NCI-H774 (cell line): ENCODE results near the gene SGCA.

Experiments
- DNase-seq: peaks from one replicate; lab custom pipeline; 2025; lab: John Stamatoyannopoulos, UW

SGCA gene

DNA sequence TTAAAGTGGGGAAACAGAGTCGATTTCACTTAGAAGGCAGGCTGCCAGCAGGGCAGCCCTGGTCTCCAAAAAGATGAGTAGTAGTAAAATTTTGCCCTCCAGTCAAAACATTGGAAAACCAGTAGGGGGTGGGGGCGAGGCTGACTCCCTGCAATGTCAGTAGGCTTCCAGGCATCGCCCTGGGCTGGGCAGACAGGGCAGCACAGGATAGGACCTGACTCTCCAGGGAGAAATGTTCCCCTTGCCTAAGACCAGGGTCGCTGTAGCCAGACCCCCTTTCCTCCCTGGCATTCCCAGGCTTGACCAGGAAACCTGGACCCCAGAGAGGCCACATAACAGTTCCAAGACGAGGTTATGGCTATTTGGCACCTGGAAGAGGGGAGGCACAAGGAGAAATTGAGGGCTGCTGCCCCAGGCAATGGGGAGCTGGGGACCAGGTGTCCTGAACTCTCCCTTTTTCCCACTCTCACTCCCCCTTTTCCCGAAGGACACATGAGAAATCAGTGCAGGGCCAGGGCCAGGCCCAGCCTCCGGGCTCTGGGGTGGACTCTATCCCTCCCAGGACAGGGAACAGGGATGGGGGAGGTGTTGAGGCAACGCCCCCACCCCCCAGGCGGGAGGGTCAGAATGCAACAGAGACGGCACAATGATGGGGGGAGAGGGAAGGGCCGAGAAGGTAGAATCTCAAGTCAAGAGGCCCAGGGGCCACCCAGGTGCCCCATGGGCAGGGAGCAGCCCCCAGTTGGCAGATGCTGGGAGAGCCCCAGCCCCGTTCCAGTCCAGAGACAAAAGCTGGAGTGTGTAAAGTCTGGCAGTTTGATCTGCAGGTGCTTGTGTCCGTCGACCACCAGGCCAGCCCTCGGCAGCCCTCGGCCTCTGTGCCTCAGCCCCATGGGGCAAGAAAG lies 31.3 kb upstream of the SGCA start:
- no peak for DNase-seq

DNA sequence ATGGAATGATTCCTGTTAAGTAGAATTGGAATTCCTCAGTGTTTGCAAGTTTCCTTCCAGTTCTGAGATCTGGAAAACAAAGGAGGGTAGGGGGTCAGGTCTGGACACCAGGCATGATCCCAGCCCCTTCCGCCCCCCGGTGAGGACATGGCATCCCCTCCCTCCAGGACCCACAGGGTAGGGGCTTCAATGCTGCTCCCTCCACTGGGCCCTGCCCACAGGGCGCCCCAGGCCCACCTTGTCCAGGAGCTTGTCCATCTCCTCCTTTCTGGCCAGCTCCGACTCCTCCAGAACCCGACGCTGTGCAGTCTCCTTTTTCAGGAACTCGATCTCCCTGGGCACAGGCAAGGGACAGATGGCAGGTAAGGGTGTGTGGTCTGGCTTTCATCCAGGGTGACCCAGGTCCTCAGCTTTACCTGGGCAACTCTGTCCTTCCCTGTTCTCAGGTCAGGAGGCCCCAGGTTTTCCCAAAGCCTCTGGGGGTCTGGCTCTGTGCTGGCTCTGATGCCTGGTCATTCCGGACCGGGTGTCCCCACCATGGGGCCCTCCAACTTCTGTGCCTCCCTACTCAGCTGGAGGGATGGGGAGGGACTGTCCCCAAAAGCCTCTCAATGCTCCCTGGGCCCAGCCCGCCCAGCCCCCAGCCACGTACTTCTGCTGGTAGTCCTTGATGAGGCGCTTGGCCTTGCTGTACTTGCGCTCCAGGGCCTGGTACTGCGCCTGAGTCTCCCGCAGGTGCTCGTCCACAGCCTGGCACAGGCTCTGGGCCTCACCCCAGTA lies 30.3 kb upstream of the SGCA start:
- no peak for DNase-seq

DNA sequence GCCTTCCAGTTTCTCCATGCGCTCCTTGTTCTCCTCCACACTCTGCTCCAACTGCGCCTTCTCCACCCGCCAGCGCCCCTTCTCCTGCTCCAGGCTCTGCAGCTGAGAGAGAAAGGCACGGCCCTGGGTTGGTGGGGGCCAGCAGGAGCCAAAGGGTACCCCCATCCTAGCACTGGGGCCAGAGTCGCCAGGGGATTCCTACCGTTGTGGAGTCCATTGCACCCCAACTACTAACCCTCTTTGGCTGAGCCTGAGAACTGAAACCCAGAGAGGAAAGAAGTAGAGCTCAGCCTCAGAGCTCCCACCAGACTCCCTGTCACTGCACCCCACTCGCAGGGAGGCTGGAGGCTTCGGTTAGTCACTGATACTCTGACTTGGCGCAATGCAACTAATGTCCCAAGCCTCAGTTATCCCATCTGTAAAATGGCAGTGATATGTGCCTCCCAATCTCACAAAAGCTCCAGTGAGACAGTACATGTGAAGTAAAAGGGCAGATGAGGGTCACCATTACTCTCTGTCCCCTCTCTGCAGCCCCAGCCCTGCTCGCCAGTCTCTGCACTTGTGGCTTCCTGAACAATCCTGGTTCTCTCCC lies 29.6 kb upstream of the SGCA start:
- DNase-seq = no peak

DNA sequence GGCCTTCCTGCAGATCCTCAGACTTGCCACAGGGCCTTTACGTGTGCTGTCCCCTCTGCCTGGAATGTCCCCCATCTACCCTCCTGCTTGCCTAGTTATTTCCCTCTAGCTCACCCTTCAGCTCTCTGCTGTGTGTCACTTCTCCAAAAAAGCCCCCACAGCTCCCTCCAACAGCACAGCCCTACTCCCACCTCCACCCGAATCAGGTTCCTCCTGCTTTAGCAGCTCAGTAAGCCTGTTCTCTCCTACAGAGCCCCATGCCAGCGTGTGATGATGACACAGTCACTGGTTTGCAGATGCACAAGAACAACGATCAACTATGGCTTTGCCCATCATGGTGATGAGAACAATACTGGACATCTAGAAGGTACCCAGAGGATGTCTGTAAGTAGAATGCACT lies 28.8 kb upstream of the SGCA start:
- no peak for DNase-seq

DNA sequence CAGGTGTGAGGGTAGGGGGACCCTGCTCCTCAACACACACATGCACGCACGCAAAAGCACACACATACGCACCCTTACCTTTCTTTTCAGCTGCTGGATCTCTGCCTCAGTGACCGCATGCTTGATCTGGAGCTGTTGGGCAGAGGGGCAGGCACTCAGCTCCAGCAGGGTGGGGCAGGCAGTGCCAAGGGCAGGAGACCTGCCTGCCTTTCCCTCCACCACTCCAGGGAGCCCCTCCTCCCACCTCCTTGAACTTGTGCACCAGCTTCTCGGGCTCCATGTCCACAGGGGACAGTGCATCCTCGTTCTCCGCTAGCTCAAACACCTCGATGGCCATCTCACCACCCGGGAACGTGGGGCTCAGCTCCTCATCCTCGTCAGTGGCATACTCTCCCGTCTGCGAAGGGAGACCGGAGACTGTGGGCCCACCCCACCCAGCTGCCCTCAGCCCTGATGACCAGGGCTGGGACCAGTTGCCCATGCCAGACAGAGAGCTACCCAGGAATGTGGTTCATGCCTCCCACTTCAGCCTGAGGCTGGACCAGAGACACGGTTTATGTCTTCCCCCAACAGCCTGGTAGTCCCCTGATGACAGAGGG lies 26.5 kb upstream of the SGCA start:
- no peak for DNase-seq

DNA sequence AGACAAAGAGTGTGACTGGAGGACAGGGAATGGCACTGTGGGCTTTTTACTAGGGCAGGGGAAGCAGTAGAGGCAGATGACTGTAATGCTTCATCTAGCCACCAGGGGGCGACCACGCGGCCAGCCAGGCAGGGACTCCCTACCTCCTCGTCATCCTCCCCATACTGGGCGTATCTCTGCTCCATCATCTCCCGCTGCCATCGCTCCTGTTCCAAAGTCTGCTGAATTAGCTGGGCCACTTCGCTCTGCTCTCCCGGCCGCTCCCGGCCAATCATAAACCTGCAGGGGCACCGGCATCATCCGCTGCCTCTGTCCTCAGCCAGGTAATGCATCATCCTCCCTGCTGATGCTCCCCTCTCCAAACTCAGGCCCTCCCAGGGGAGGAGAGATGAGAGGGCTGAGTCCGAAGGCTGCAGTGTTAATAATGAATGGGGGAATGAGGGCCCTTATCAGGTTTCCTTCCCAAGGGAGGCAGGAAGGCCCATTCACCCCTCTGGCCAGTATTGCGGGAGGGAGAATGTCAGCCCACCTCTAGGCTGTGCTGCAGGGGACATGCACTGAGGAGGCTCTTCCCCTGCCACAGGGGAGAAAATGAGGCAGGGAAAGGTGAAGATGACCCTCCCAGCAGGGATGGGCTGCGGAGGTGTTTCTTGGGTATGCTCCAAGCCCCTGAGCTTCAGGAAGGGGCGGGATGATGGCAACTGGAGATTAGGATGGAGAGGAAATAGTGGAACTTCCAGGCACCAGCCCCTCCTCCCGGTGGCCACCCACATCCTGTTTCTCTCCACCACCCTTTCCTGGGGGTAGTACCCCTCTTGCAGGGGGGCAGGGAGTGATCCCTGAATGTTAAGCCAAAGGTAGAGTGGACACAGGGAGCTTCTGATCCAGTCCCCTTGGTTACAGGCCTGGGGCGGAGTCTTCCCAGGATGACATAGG lies 25.6 kb upstream of the SGCA start:
- DNase-seq = no peak

DNA sequence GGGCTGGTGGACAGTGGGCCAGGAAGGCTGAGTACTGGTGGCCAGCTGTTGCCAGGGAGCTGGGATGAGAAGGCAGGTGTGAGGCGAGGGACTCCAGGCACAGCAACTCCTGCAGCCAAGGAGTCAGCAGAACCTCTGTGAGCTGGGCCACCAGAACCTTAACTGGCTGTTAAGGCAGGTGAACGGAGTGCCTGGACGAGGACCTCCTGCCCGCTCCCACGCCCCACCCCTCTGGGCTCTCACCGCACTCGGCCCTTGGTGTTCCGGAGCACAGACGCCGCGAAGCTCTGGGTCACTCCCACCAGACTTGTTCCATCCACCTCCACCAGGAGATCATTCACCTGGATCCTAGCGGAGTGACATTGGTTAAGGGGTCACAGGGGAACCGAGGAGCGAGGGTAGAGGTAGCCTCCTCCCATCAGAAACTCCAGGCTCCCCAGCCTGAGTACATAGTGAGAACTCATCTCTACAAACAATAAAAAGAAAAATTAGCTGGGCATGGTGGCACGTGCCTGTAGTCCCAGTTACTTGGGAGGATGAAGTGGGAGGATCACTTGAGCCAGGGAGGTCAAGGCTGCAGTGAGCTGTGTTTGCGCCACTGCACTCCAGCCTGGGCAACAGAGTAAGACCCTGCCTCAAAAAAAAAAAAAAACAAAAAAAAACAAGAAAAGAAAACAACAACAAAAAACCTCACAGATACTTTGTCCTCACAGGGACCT lies 24.6 kb upstream of the SGCA start:
- no peak for DNase-seq

DNA sequence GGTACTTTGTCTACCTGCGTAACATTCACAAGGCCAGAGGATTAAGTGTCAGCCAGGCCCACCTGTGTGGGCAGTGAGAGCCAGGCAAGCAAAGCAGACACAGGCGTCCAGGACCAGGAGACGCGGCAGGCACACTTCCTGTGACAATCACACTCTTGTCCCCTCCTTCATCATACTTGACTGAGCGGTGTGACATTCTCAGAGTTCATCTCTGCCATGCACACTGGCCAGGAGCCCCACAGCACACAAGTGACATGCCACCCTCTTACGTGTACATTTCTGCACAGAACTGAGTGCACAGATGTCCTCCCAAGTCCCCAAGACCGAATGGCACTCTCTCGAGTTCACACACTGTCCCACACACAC lies 24.1 kb upstream of the SGCA start:
- no peak for DNase-seq

DNA sequence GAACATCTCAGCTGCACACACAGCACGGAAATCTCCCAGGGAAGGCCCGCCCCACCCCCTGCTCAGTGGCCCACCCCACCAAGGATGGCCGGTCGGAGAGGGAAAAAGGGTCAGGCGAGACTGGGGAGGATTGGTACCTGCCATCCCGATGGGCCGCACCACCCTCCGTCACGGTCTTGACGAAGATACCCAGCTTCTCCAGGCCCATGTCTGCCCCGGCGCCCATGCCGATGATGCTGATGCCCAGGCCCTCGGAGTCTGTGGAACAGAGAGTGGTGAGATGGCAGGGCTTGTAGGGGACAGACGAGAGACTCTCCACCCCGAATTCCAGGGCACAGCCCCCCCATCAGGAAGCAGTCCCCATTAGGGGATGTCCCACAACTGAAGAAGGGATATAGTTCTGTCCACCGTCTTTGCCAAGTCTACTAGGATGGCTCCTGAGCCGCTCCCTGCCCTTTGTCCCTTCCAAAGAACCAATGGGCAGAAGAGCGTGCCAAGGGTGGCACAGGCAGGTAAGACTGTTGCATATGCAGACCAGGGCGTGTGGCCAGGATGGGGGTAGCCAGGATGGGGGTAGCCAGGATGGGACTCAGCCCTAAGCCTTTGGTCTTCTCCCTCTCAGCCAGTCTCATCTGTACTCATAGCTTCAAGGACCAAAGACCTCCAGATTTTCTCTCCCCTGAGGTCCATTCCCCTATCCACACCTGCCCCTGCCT lies 22.2 kb upstream of the SGCA start:
- no peak for DNase-seq

DNA sequence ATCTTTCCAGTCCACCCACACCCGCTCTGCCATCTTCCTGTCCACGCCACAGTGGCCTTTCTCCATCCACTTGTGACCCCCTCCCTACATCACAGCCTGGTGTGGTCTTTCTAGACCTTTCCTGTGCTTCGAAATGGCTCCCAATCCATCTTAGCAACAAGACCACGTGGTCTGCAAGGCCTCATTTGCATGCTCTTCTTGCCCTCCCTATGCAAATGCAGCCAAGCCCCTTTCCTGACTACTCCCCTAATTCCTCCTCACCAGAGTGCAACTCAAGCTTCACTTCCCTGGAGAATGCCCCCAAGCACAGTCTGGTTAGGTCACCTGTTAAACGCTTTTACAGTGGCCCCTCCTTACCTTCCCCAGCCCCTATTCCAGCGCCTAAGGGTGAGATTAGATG lies 21.4 kb upstream of the SGCA start:
- no peak for DNase-seq

DNA sequence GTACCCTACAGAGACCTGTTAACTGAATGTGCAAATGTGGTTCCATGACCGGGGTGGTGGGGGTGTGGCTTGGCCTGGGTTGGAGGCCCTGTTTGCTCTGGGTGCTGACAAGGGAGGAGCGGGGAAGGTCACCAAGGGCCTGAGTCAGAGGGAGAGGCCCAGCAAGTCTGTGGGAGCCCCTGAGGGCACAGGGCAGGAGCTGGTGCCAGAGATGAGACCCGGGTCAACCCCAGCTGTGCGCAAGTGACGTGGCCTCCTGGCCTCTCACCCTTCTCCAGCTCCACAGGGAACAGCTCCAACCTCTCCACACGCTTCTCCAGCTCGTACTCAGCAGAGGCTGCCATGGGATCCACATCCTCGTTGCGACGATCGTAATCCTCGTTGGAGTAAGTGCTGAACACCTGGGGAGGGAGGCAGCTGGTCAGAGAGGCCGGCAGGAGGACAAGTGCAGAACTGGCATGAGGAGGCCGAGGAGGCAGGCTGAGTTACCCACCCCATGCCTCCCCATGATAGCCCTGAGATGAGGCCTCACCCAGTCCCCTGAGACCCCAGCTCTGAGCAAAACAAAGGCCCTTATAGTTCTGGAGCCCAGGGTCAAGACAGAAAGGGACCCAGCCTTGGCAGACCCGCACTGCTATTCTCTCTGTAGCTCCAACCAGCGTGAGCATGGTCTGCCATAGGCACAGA lies 20.8 kb upstream of the SGCA start:
- no peak for DNase-seq

DNA sequence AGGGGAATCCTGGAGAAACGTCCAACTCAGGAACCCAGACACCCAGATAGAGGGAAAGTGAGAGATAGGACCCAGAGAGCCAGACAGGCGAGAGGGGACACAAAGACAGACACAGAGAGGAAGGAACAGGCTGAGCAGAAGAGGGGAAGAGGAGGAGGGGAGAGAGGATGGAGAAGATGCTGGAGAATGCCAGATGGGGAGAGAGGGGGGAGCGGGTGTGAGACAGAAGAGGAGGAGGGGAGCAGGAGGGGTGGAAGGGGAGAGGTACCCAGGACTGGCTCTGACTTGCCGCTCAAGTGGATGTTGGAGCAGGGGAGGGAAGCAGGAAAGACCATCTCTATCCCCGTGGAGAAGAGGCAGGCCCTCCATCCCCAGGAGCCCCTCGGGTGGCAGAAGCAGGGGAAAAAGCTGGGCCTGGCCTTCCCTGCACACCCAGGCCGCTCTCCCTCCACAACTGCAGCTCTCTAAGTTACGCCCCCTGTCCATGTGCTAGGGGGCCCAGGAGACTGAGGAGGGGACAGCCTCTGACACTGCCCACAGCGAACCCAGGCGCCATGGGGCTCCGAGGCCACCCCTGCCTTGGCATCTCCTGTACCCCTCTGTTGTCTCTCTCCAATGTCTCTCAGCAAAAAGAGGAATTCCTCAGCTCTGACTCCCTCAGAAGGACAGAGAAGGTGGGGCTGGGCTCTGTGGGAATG lies 20.1 kb upstream of the SGCA start:
- no peak for DNase-seq

DNA sequence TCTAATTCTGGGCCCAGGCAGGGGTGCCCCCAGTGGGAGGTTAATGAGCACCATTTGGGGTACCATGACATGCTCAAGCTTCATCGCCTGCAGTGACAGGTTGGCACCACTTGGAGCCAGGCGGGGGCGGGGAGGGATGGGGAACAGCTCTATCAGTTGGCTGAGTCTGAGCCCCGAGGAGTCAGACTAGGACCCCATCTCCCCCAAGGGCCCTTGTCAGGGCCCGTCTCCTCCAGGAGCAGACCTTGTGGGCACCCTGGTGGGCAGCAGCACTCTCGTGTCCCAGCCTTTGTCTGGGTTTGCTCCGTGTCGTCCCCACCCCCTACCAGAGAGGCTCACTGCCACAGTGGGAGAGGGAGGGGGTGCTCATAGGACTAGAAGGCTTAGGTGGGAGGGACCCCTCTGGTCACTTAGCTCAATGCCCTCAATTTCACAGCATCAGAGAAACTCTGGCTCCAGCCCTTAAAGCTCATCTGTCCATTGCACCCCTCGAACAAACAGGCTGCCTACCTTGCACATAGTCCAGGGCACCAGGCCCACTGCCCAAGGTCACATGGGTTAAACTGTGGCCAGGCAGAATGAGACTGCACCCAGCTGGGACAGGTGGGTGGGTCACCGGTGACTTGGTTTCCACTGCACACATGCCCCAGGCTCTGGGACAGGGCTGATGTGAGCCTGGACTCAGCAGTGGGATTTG lies 19.4 kb upstream of the SGCA start:
- DNase-seq = no peak

DNA sequence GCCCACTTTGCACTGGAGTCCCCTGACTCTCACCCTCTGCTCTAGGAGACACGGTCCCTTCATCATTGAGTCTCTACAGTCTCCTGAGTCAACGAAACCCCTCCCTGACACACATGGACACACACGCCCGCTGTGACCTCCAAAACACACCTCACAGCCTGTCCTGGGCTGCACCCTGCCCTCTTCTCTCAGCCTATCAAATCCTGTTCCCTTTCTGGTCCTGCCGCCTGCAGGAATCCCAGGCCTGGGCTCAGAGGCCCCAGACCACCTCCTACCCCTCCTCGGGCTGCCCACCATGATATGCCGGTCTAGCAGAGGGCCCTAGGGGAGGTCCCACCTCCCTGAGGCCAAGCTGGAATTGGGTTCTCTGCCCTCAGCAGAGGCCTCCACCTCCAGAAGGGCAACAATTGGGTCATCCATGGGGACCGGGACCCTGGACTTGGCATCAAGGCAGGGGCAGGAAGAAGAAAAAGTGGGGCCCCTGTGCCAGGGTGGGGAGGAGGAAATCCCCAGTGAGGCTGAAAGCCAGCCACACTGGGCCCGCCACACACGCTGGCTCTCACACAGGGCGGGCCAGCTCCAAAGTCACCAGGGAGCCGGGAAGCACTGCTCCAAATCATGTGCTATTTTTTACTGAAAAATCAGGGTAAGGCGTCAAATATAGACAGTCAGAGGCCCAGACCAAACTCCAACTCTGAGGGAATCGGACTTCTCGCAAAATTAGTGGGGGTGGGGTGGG lies 18.7 kb upstream of the SGCA start:
- DNase-seq = no peak

DNA sequence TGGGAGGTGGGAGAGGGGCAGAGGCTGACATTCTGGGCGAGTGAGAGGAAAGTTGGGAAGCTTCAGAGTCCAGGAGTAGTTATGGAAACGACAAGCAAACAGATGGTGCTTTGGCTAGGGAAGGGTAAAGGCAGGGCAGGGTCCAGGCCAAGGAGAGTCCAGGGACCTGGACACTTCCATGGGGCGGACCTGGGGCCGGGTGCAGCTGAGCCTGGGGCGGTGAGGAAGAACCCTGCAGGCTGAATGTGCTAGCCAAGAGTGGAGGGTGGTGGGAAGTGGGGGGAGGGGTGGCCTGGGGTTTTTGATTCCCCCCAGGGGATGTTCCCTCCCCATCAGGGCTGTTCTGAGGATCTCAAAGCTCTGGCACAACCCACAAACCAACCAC lies 18.0 kb upstream of the SGCA start:
- DNase-seq = no peak

DNA sequence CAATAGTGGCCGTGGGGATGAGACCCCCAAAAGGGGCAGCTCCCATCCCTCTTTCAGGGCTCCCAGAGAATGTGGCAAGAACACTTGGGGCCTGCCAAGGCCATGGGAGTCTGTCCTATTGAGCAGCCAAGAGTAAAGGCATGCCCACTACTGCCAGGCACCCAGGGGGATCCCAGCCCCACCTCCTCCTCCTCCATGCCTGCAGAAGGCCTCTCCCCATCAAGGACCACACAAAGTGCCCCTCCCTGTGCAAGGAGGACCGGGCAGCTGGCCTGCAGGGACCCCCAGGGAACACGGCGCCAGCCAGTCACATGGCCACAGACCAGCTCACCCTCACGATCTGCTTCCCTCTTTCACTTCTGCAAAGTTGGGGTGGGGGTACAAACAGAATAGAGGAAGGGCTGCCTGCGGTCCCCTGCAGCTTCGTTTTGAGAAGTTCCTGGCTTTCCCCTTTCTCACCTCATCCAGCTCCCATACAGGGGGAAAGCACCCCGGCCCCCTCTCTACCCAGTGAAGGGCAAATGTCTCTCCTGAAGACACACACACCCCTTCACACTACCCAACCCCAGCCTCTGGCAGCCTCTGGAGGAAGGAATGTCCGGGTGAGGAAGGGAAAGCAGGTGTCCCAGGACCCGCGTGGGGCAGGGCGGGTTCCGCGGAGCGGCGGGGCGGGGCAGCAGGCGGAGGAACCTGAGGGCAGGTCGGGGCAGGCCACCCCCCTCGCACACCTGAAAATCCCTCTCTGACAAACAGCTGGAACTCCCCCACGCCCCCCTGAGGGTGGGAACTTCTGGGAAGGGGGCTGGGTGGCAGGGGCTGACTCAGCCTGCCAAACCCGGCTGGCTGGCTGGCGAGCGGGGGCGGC lies 17.3 kb upstream of the SGCA start:
- no peak for DNase-seq

DNA sequence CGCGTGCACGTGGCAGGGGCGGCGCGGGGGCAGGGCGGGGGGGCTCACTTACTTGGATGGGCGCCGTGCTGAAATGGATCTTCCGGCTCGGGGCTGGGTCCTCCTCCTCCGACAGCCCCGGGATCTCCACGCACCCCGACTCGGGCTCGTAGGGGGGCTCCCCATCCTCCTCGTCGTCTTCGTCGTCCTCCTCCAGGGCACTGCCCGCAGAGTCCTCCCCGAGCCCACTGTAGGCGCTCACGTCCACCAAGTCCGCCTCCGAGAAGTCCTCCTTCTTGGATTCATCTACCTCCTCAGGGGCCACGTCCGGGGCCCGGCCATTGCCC lies 16.8 kb upstream of the SGCA start:
- DNase-seq = no peak
